HTR-8/SVneo (cell line): Measurements from ENCODE around the gene BAG5.
A peak's percentile ranks its signal among the peaks of the same experiment; 100 is the strongest.

Source experiments
- DNase-seq: peaks from one replicate; pipeline ENCODE4 v3.0.0; 2011; ENCODE audit warnings: low spot score, mixed read lengths; ENCODE audit not compliant: insufficient read length
- FAIRE-seq: peaks from 2 replicates; lab custom pipeline; 2011; peaks lifted over from hg19 to GRCh38; lab: Jason Lieb, UNC

Gene BAG5

GRCh38 chr14:103548463-103549351 lies 13.8 kb downstream of the BAG5 start:
- DNase-seq, result no peak
- no peak for FAIRE-seq

GRCh38 chr14:103547941-103548462 lies 14.5 kb downstream of the BAG5 start:
- no peak for FAIRE-seq
- DNase-seq, result no peak

GRCh38 chr14:103547455-103547940 lies 15.0 kb downstream of the BAG5 start:
- FAIRE-seq (peak; percentile 36), DNase-seq (no peak)

GRCh38 chr14:103546652-103547454 lies 15.6 kb downstream of the BAG5 start:
- FAIRE-seq (peak; percentile 83), DNase-seq (peak; percentile 81)

- FAIRE-seq (no peak), DNase-seq (no peak)
These were observed 16.4 kb downstream of the BAG5 start for GRCh38 chr14:103545915-103546651.

- FAIRE-seq, result no peak
- no peak for DNase-seq
These were observed 17.1 kb downstream of the BAG5 start for GRCh38 chr14:103545219-103545914.

GRCh38 chr14:103544388-103545218 lies 17.9 kb downstream of the BAG5 start:
- FAIRE-seq, result peak; percentile 52
- no peak for DNase-seq

GRCh38 chr14:103543721-103544387 lies 18.6 kb downstream of the BAG5 start:
- FAIRE-seq (no peak), DNase-seq (no peak)

GRCh38 chr14:103543140-103543539 lies 19.3 kb downstream of the BAG5 start:
- FAIRE-seq (no peak), DNase-seq (no peak)

- FAIRE-seq, result no peak
- no peak for DNase-seq
These were observed 19.8 kb downstream of the BAG5 start for GRCh38 chr14:103542605-103543088.

GRCh38 chr14:103541709-103542604 lies 20.5 kb downstream of the BAG5 start:
- no peak for FAIRE-seq
- DNase-seq, result no peak

GRCh38 chr14:103540821-103541708 lies 21.4 kb downstream of the BAG5 start:
- no peak for FAIRE-seq
- DNase-seq, result no peak

- FAIRE-seq (no peak), DNase-seq (no peak)
These were observed 23.2 kb downstream of the BAG5 start for GRCh38 chr14:103539056-103539825.

GRCh38 chr14:103538291-103539055 lies 24.0 kb downstream of the BAG5 start:
- DNase-seq, result no peak
- FAIRE-seq, result no peak
